ENCODE data around the gene MAPK1. TPM values are rescaled to one million over a fixed set of nuclear protein-coding genes. Genes with fewer than 3 reads are reported as not detected.

Gene MAPK1
- total RNA-seq, 1 experiment from 2014 or later, result 90.3 TPM

DNA sequence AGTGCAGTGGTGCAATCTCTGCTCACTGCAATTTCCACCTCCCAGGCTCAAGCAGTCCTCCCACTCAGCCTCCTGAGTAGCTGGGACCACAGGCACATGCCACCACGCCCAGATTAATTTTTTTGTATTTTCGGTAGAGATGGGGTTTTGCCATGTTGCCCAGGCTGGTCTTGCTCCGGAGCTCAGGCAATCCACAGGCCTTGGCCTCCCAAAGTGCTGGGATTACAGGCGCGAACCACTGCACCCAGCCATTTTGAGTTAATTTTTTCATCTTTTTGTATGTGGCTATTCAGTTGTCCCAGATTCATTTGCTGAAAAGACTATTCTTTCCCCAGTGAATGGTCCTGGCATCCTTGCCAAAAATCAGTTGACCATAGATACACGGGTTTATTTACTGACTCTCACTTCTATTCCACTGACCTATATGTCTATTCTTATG lies 63.6 kb downstream of the MAPK1 start:
- Histone ChIP-seq H3K27ac (ENCODE audit: insufficient read length, low read depth, low read length) (no peak overlapping the region), H3K9me3 (ENCODE audit: control insufficient read depth, low read depth, low read length) (no peaks in the 10 kb centered on the region), H4K5ac (ENCODE audit: insufficient read length, low read depth, low read length) (no peak overlapping the region), H2AFZ (ENCODE audit: low read length) (no peak overlapping the region), H2BK15ac (ENCODE audit: low read depth, low read length) (no peak overlapping the region), H2BK5ac (ENCODE audit: insufficient read length, low read length) (no peak overlapping the region), H3K79me1 (ENCODE audit: insufficient read depth, low read depth, low read length, poor library complexity, severe bottlenecking) (no peaks in the 10 kb centered on the region), H2BK120ac (ENCODE audit: low read depth, low read length, poor library complexity, severe bottlenecking) (no peak overlapping the region), H2BK20ac (ENCODE audit: low read depth, low read length, poor library complexity, severe bottlenecking) (no peak overlapping the region), H3K79me2 (ENCODE audit: insufficient read depth, low read length) (no peaks in the 10 kb centered on the region; the same call in 1 of the 2 replicates), H3K27me3 (ENCODE audit: insufficient read depth, low read length) (no peaks in the 10 kb centered on the region), H3K9ac (ENCODE audit: extremely low read depth, insufficient read length, low read length) (no peak overlapping the region), H3K4ac (ENCODE audit: low read depth, low read length) (no peak overlapping the region), H3K23me2 (ENCODE audit: insufficient read length, low read depth, low read length, poor library complexity, severe bottlenecking) (no peaks in the 10 kb centered on the region), H3K14ac (ENCODE audit: insufficient read depth, low read length) (no peak overlapping the region), H3K23ac (ENCODE audit: insufficient read length, low read depth, low read length) (no peak overlapping the region), H4K8ac (replicated peaks; ENCODE audit: insufficient read length, low read depth, low read length) (no peak overlapping the region), H3K18ac (ENCODE audit: insufficient read length, low read depth, low read length) (no peak overlapping the region), H3K4me1 (ENCODE audit: insufficient read depth, low read length) (no peaks in the 10 kb centered on the region), H3T11ph (ENCODE audit: low read length) (no peak overlapping the region), H3K4me2 (ENCODE audit: insufficient read depth, insufficient read length, low read length) (no peak overlapping the region), H2BK12ac (ENCODE audit: insufficient read length, low read depth, low read length) (no peak overlapping the region), H4K20me1 (ENCODE audit: control insufficient read depth, insufficient read depth, insufficient read length) (no peaks in the 10 kb centered on the region), H4K91ac (ENCODE audit: insufficient read length, low read depth, low read length) (no peak overlapping the region), H3K56ac (ENCODE audit: insufficient read length, low read depth, low read length) (no peak overlapping the region), H2AK5ac (ENCODE audit: insufficient read length, low read length) (no peak overlapping the region)
- H3K4me3 Mint-ChIP-seq, result no peak overlapping the region
- H3K9me3 Mint-ChIP-seq, result no peaks in the 10 kb centered on the region
- no peak overlapping the region for H3K27ac Mint-ChIP-seq
- WGBS (ENCODE audit: extremely low coverage, insufficient read length, low lambda C conversion rate), result no CpG with 5 or more reads among the region's 6 CpGs
- no peak for DNase-seq
- no peaks in the 10 kb centered on the region for H3K4me1 Mint-ChIP-seq
- TF ChIP-seq, protein P1, sequence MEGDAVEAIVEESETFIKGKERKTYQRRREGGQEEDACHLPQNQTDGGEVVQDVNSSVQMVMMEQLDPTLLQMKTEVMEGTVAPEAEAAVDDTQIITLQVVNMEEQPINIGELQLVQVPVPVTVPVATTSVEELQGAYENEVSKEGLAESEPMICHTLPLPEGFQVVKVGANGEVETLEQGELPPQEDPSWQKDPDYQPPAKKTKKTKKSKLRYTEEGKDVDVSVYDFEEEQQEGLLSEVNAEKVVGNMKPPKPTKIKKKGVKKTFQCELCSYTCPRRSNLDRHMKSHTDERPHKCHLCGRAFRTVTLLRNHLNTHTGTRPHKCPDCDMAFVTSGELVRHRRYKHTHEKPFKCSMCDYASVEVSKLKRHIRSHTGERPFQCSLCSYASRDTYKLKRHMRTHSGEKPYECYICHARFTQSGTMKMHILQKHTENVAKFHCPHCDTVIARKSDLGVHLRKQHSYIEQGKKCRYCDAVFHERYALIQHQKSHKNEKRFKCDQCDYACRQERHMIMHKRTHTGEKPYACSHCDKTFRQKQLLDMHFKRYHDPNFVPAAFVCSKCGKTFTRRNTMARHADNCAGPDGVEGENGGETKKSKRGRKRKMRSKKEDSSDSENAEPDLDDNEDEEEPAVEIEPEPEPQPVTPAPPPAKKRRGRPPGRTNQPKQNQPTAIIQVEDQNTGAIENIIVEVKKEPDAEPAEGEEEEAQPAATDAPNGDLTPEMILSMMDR (conservative IDR thresholded peaks at IDR 0.05), result no peak
- peaks cover 42 to 82% (median 79%) of the 10 kb centered on the region in 3 experiments for H3K36me3 Mint-ChIP-seq (ENCODE audit: insufficient read depth in 1 of 3, low read depth in 3 of 3)
- no peaks in the 10 kb centered on the region for H3K27me3 Mint-ChIP-seq (ENCODE audit: low read depth)

All from H9 (cell line).